KMS-11 (cell line): Measurements from ENCODE around the gene MDN1.

Experiments used
- H2AFZ ChIP-seq: fragments of 200-600 bp; sonication (generic); 2 replicates; pipeline ENCODE4 v1.6.1; 2016; ENCODE audit warnings: antibody characterized with exemption, mixed run types, low read depth
- H3K27ac ChIP-seq: fragments of 200-600 bp; sonication (generic); 2 replicates; pipeline ENCODE4 v1.6.1; 2016; ENCODE audit warnings: mild to moderate bottlenecking, mixed run types
- H3K27me3 ChIP-seq: fragments of 200-600 bp; sonication (generic); 2 replicates; pipeline ENCODE4 v1.6.1; 2017; ENCODE audit warnings: mild to moderate bottlenecking, low read depth, mixed run types, moderate library complexity; ENCODE audit not compliant: insufficient read depth
- H3K36me3 ChIP-seq: fragments of 200-600 bp; sonication (generic); 2 replicates; pipeline ENCODE4 v1.6.1; 2017; ENCODE audit warnings: mild to moderate bottlenecking, mixed run types; ENCODE audit not compliant: insufficient read depth
- H3K4me1 ChIP-seq: fragments of 200-600 bp; sonication (generic); 2 replicates; pipeline ENCODE4 v1.6.1; 2016; ENCODE audit warnings: mild to moderate bottlenecking, low read depth, mixed run types; ENCODE audit not compliant: poor library complexity, severe bottlenecking
- H3K4me2 ChIP-seq: fragments of 200-600 bp; sonication (generic); 2 replicates; pipeline ENCODE4 v1.7.0; 2016; ENCODE audit warnings: mild to moderate bottlenecking, mixed run types
- H3K4me3 ChIP-seq: fragments of 200-600 bp; sonication (generic); IDR thresholded peaks from 2 replicates; pipeline ENCODE4 v1.6.1; 2017; ENCODE audit warnings: low read depth, low read length, mixed read lengths; ENCODE audit not compliant: insufficient read depth
- H3K79me2 ChIP-seq: fragments of 200-600 bp; sonication (generic); 2 replicates; pipeline ENCODE4 v1.6.1; 2016; ENCODE audit warnings: low read depth, mixed run types; ENCODE audit not compliant: insufficient read depth
- H3K9ac ChIP-seq: fragments of 200-600 bp; sonication (generic); 2 replicates; pipeline ENCODE4 v1.6.1; 2016; ENCODE audit warnings: mild to moderate bottlenecking, mixed run types
- H4K20me1 ChIP-seq: fragments of 200-600 bp; sonication (generic); 2 replicates; pipeline ENCODE4 v1.6.1; 2016; ENCODE audit warnings: mild to moderate bottlenecking, mixed run types; ENCODE audit not compliant: insufficient read depth
- TF ChIP-seq, protein P1 (sequence below): fragments of 200-600 bp; sonication (generic); conservative IDR thresholded peaks from 2 replicates; pipeline ENCODE4 v1.6.1; 2017; ENCODE audit warnings: low read depth, mild to moderate bottlenecking, antibody characterized with exemption, low read length, moderate library complexity, mixed read lengths

Gene MDN1

DNA sequence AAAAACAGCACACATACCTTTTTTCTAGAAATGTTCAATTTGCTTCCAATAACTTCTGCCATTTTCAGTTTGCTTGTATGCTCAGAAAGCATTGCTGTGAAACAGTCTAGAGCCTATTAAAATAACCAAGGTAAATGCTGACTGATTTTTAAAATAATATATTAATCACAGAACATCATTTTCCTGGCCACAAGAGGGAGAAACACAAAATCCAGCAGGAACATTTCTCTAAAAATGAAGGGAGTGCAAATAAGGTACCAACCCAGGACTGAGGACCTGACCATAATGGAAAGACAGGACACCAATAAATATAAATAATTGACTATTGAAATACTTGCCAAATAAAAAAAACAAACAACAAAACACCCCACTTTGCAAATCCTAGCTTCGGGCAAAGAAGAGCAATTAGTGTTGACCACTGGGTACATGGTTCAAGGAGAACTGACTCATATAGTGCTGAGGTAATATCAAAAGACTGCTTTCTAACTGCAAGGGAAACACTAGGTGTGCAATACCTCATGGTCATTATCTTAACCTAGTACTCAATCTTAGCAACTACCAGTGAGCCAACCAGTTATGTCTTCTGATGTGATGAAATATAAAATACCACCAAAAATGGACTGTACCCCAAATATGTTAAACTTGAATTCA lies 42.9 kb downstream of the MDN1 start:
- H3K4me1 ChIP-seq, result no peaks in the 10 kb centered on the region
- H3K27me3 ChIP-seq, result no peaks in the 10 kb centered on the region
- no peaks in the 10 kb centered on the region for H3K36me3 ChIP-seq
- TF ChIP-seq, protein P1, sequence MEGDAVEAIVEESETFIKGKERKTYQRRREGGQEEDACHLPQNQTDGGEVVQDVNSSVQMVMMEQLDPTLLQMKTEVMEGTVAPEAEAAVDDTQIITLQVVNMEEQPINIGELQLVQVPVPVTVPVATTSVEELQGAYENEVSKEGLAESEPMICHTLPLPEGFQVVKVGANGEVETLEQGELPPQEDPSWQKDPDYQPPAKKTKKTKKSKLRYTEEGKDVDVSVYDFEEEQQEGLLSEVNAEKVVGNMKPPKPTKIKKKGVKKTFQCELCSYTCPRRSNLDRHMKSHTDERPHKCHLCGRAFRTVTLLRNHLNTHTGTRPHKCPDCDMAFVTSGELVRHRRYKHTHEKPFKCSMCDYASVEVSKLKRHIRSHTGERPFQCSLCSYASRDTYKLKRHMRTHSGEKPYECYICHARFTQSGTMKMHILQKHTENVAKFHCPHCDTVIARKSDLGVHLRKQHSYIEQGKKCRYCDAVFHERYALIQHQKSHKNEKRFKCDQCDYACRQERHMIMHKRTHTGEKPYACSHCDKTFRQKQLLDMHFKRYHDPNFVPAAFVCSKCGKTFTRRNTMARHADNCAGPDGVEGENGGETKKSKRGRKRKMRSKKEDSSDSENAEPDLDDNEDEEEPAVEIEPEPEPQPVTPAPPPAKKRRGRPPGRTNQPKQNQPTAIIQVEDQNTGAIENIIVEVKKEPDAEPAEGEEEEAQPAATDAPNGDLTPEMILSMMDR, result no peak
- H3K79me2 ChIP-seq, result no peaks in the 10 kb centered on the region
- H3K4me2 ChIP-seq, result no peak overlapping the region
- no peak overlapping the region for H3K4me3 ChIP-seq
- no peak overlapping the region for H3K9ac ChIP-seq
- H4K20me1 ChIP-seq, result no peaks in the 10 kb centered on the region
- no peak overlapping the region for H2AFZ ChIP-seq
- H3K27ac ChIP-seq, result no peak overlapping the region

- TF ChIP-seq, protein P1, result no peak
- Histone ChIP-seq H3K4me3 (no peak overlapping the region), H3K27me3 (no peaks in the 10 kb centered on the region), H3K36me3 (no peaks in the 10 kb centered on the region), H3K9ac (no peak overlapping the region), H3K4me1 (no peaks in the 10 kb centered on the region), H2AFZ (no peak overlapping the region), H3K79me2 (no peaks in the 10 kb centered on the region), H4K20me1 (no peaks in the 10 kb centered on the region), H3K4me2 (no peak overlapping the region), H3K27ac (no peak overlapping the region)
Measured at GRCh38 chr6:89775150-89775549, 44.4 kb downstream of the MDN1 start.

- H3K36me3 ChIP-seq, result no peaks in the 10 kb centered on the region
- no peak overlapping the region for H2AFZ ChIP-seq
- H3K4me3 ChIP-seq, result no peak overlapping the region
- no peak overlapping the region for H3K27ac ChIP-seq
- no peak overlapping the region for H3K9ac ChIP-seq
- no peaks in the 10 kb centered on the region for H4K20me1 ChIP-seq
- H3K79me2 ChIP-seq, result no peaks in the 10 kb centered on the region
- no peaks in the 10 kb centered on the region for H3K4me1 ChIP-seq
- H3K27me3 ChIP-seq, result no peaks in the 10 kb centered on the region
- TF ChIP-seq, protein P1, result no peak
- H3K4me2 ChIP-seq, result no peak overlapping the region
Measured at GRCh38 chr6:89769572-89769971, 50.0 kb downstream of the MDN1 start.

- no peaks in the 10 kb centered on the region for H3K4me1 ChIP-seq
- H3K27ac ChIP-seq, result no peak overlapping the region
- TF ChIP-seq, protein P1, result no peak
- H3K36me3 ChIP-seq, result no peaks in the 10 kb centered on the region
- no peak overlapping the region for H3K9ac ChIP-seq
- no peaks in the 10 kb centered on the region for H3K27me3 ChIP-seq
- no peaks in the 10 kb centered on the region for H4K20me1 ChIP-seq
- H2AFZ ChIP-seq, result no peak overlapping the region
- H3K4me3 ChIP-seq, result no peak overlapping the region
- H3K79me2 ChIP-seq, result no peaks in the 10 kb centered on the region
- H3K4me2 ChIP-seq, result no peak overlapping the region
Measured at GRCh38 chr6:89768324-89768723, 51.3 kb downstream of the MDN1 start.
